ENCODE measurements around the gene NID1.
"Not testable (repeated sequence)": the region's sequence is repeated elsewhere in the genome, so short reads cannot be mapped to it uniquely, and the experiment has no call there.

NID1 gene

GRCh38 chr1:235971020-235971419 lies 93.9 kb downstream of the NID1 start:
- TF ChIP-seq CTCF (IDR thresholded peaks at IDR 0.05) = no peak

GRCh38 chr1:235968831-235969230 lies 96.1 kb downstream of the NID1 start:
- no peak overlapping the region for H3K27ac ChIP-seq
- DNase-seq (ENCODE audit: low spot score) = no peak
- TF ChIP-seq CTCF (IDR thresholded peaks at IDR 0.05) = no peak
- H3K4me3 ChIP-seq = no peak overlapping the region

More at GRCh38 chr1:235971020-235971419, 93.9 kb downstream of the NID1 start:
- no peak for DNase-seq (ENCODE audit: low spot score)
- Histone ChIP-seq H3K4me3 (peak overlapping the region; percentile 64), H3K27ac (peak overlapping the region; percentile 93 to 98)

- DNase-seq (ENCODE audit: low spot score); H3K4me3 ChIP-seq; H3K27ac ChIP-seq: not testable (repeated sequence)
Measured at GRCh38 chr1:235966134-235966533, 98.8 kb downstream of the NID1 start.

- no peak overlapping the region for H3K4me3 ChIP-seq
- no peak overlapping the region for H3K27ac ChIP-seq
- TF ChIP-seq CTCF (IDR thresholded peaks at IDR 0.05) = no peak
- no peak for DNase-seq (ENCODE audit: low spot score)
Measured at GRCh38 chr1:235960809-235961208, 104.1 kb downstream of the NID1 start.

GRCh38 chr1:235958021-235958420 lies 106.9 kb downstream of the NID1 start:
- no peak overlapping the region for H3K27ac ChIP-seq
- H3K4me3 ChIP-seq = no peak overlapping the region
- no peak for DNase-seq (ENCODE audit: low spot score)
- TF ChIP-seq CTCF (IDR thresholded peaks at IDR 0.05) = no peak

- H3K27ac ChIP-seq = no peak overlapping the region
- no peak for TF ChIP-seq CTCF (IDR thresholded peaks at IDR 0.05)
- no peak for DNase-seq (ENCODE audit: low spot score)
- H3K4me3 ChIP-seq = no peak overlapping the region
Measured at GRCh38 chr1:235955777-235956176, 109.1 kb downstream of the NID1 start.

- no peak for DNase-seq (ENCODE audit: low spot score)
- Histone ChIP-seq H3K4me3 (no peak overlapping the region), H3K27ac (no peak overlapping the region)
- no peak for TF ChIP-seq CTCF (IDR thresholded peaks at IDR 0.05)
Measured at GRCh38 chr1:235954306-235955283, 110.3 kb downstream of the NID1 start.

Measured in coronary artery (tissue), 2 donors.